GM21576 (cell line): ENCODE measurements around the gene TCEANC2.
"Not testable (repeated sequence)": the region's sequence is repeated elsewhere in the genome, so short reads cannot be mapped to it uniquely, and the experiment has no call there.

Experiments used
- ATAC-seq: cut with Tn5 transposase; IDR thresholded peaks from one replicate; pipeline ENCODE4 v1.9.1; 2021; ENCODE audit warnings: mild to moderate bottlenecking, moderate library complexity; ENCODE audit not compliant: unreplicated experiment

The TCEANC2 gene

GRCh38 chr1:54024811-54025210 lies 28.6 kb upstream of the TCEANC2 start:
- not testable (repeated sequence) for ATAC-seq

GRCh38 chr1:54027848-54028247 lies 25.6 kb upstream of the TCEANC2 start:
- ATAC-seq = no peak

- no peak for ATAC-seq
Observed at GRCh38 chr1:54028306-54029251, 24.8 kb upstream of the TCEANC2 start.

GRCh38 chr1:54037476-54037875 lies 15.9 kb upstream of the TCEANC2 start:
- no peak for ATAC-seq

GRCh38 chr1:54041806-54042205 lies 11.6 kb upstream of the TCEANC2 start:
- no peak for ATAC-seq

GRCh38 chr1:54045496-54045895 lies 7.9 kb upstream of the TCEANC2 start:
- no peak for ATAC-seq

- ATAC-seq = no peak
Observed at GRCh38 chr1:54046671-54047383, 6.6 kb upstream of the TCEANC2 start.

GRCh38 chr1:54047384-54048305 lies 5.8 kb upstream of the TCEANC2 start:
- peak; percentile 53 for ATAC-seq

- not testable (repeated sequence) for ATAC-seq
Observed at GRCh38 chr1:54050435-54050834, 3.0 kb upstream of the TCEANC2 start.

GRCh38 chr1:54051933-54052430 lies 1.4 kb upstream of the TCEANC2 start:
- no peak for ATAC-seq

GRCh38 chr1:54052431-54052933 lies 926 bp upstream of the TCEANC2 start:
- ATAC-seq = peak; percentile 8

- no peak for ATAC-seq
Observed at GRCh38 chr1:54053745-54054437, 483 bp downstream of the TCEANC2 start.

- ATAC-seq = no peak
Observed at GRCh38 chr1:54054438-54054749, 986 bp downstream of the TCEANC2 start.

- ATAC-seq = no peak
Observed at GRCh38 chr1:54064299-54064698, 10.9 kb downstream of the TCEANC2 start.

- peak; percentile 24 for ATAC-seq
Observed at GRCh38 chr1:54069791-54070170, 16.4 kb downstream of the TCEANC2 start.

GRCh38 chr1:54070171-54070837 lies 16.9 kb downstream of the TCEANC2 start:
- ATAC-seq = peak; percentile 72

GRCh38 chr1:54077359-54077758 lies 24.0 kb downstream of the TCEANC2 start:
- ATAC-seq = no peak

GRCh38 chr1:54080598-54081049 lies 27.2 kb downstream of the TCEANC2 start:
- ATAC-seq = no peak
